Tibial nerve (tissue), 4 donors: ENCODE data around the gene ADAMTS17.

Experiments
- CTCF ChIP-seq, 5 experiments: fragments of 200-600 bp in 3 of 5; fragments of 450-650 bp in 2 of 5; sonication (generic) in 3 of 5; IDR thresholded peaks; one replicate each; pipeline ENCODE4 v1.5.1; 2016 to 2019; ENCODE audit warnings: antibody characterized with exemption in 5 of 5, mild to moderate bottlenecking in 3 of 5, moderate library complexity in 2 of 5
- EP300 ChIP-seq, 2 donors: sonication (generic); formaldehyde crosslinking; IDR thresholded peaks; one replicate each; pipeline ENCODE4 v1.6.1; 2017; ENCODE audit warnings: antibody characterized with exemption in 2 of 2, mild to moderate bottlenecking in 1 of 2
- POLR2A ChIP-seq, 2 donors: fragments of 450-650 bp; IDR thresholded peaks; one replicate each; pipeline ENCODE4 v1.6.1; 2017; ENCODE audit warnings: antibody characterized with exemption in 2 of 2, mild to moderate bottlenecking in 2 of 2, moderate library complexity in 2 of 2

GRCh38 chr15:100020614-100021013, 321.2 kb downstream of the ADAMTS17 start:
- no peak for TF ChIP-seq CTCF (IDR thresholded peaks at IDR 0.05)
- TF ChIP-seq POLR2A (IDR thresholded peaks at IDR 0.05), result no peak
- TF ChIP-seq EP300 (IDR thresholded peaks at IDR 0.05), result no peak
